ENCODE results near the gene SH3GL2.

Gene SH3GL2

DNA sequence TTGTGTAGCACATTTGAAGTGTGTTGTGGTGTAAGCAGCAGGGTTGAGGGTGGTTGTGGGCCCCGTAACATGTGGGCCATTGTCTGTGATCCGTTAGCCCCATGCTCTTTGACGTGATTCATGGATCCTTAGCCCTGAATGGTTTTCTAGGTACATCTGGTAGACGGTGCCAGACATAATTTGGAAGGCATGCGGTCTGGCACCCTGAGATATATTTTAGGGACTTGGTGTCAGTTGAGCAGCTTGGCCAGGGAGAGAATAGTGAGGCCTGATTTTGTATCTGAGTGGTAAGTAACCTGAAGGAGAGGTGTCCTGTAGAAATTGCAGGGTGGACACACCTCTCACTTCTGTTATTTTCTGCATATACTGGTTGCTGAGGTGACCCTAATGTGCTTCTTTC, 10.9 kb downstream of the SH3GL2 start:
- H3K27ac ChIP-seq (ENCODE audit: low read length): no peak overlapping the region
- H3K36me3 ChIP-seq (ENCODE audit: insufficient read depth, low read length): no peaks in the 10 kb centered on the region
- H3K4me3 ChIP-seq (ENCODE audit: low read depth in 1 of 2, low read length in 2 of 2): no peak overlapping the region
- no peak overlapping the region for H3K4me2 ChIP-seq (ENCODE audit: insufficient read depth, low read length)
- no peak for ATAC-seq (ENCODE audit: insufficient read depth, low read depth)
- no peaks in the 10 kb centered on the region for H3K9me3 ChIP-seq (ENCODE audit: insufficient read depth, low read length, severe bottlenecking)
- TF ChIP-seq CTCF (IDR thresholded peaks at IDR 0.05; ENCODE audit: borderline replicate concordance, extremely low read depth, low read length, poor library complexity, severe bottlenecking): no peak
- no peak for TF ChIP-seq EZH2 (IDR thresholded peaks at IDR 0.05; ENCODE audit: borderline replicate concordance, low read depth, low read length, severe bottlenecking)
- no peak overlapping the region for H2AFZ ChIP-seq (ENCODE audit: low read depth, low read length)
- H3K27me3 ChIP-seq (ENCODE audit: insufficient read depth, low read length, poor library complexity): no peaks in the 10 kb centered on the region
- no peak overlapping the region for H3K9ac ChIP-seq (ENCODE audit: low read depth, low read length)
- no peaks in the 10 kb centered on the region for H3K4me1 ChIP-seq (ENCODE audit: insufficient read depth, low read length)
- no peak for DNase-seq
- no peaks in the 10 kb centered on the region for H4K20me1 ChIP-seq (ENCODE audit: insufficient read depth, low read length)
- no peaks in the 10 kb centered on the region for H3K79me2 ChIP-seq (ENCODE audit: insufficient read depth, low read length)

DNA sequence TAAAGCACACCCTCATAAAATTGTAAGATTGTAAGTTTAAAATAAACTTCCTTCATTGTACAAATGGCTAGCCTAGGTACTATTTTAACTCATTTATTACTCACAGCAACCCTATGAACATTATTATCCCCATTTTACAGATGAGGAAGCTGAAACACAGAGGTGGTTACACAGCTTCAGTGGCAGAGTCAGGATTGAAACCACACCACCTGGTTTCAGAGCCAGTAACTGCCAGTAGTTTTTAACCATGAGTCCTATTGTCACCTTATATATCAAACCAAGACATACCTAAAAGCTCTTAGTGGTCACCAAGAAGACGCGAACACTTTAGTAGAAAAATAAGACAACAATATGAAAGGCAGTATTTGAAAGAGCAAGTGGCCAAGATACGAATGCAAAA, 16.1 kb downstream of the SH3GL2 start:
- H3K27ac ChIP-seq (ENCODE audit: low read length): no peak overlapping the region
- no peak overlapping the region for H3K4me2 ChIP-seq (ENCODE audit: insufficient read depth, low read length)
- no peaks in the 10 kb centered on the region for H4K20me1 ChIP-seq (ENCODE audit: insufficient read depth, low read length)
- no peaks in the 10 kb centered on the region for H3K9me3 ChIP-seq (ENCODE audit: insufficient read depth, low read length, severe bottlenecking)
- TF ChIP-seq CTCF (IDR thresholded peaks at IDR 0.05; ENCODE audit: borderline replicate concordance, extremely low read depth, low read length, poor library complexity, severe bottlenecking) (no peak), EZH2 (IDR thresholded peaks at IDR 0.05; ENCODE audit: borderline replicate concordance, low read depth, low read length, severe bottlenecking) (no peak)
- no peak overlapping the region for H3K9ac ChIP-seq (ENCODE audit: low read depth, low read length)
- no peak for DNase-seq
- no peak for ATAC-seq (ENCODE audit: insufficient read depth, low read depth)
- no peaks in the 10 kb centered on the region for H3K36me3 ChIP-seq (ENCODE audit: insufficient read depth, low read length)
- no peaks in the 10 kb centered on the region for H3K4me1 ChIP-seq (ENCODE audit: insufficient read depth, low read length)
- H2AFZ ChIP-seq (ENCODE audit: low read depth, low read length): no peak overlapping the region
- no peak overlapping the region for H3K4me3 ChIP-seq (ENCODE audit: low read depth in 1 of 2, low read length in 2 of 2)
- H3K27me3 ChIP-seq (ENCODE audit: insufficient read depth, low read length, poor library complexity): no peaks in the 10 kb centered on the region
- H3K79me2 ChIP-seq (ENCODE audit: insufficient read depth, low read length): no peaks in the 10 kb centered on the region

DNA sequence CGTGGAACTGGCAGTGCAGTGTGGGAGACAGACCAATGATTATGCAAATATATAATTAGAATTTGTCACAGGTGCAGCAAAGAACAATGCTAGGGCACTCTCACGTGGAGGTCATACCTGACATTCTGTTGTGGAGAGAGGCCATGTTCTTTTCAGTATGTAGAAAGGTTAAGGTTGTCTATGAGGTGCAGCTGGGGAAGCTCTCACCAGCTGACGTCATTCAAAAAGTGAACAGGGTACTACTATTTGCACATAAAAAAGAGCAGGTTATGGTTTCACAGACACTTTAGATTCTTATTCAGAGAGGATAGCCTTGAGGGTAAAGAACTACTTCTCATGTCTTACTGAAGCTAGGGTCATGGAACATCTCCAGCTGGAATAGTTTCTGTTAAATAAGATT, 19.1 kb downstream of the SH3GL2 start:
- H3K4me3 ChIP-seq (ENCODE audit: low read depth in 1 of 2, low read length in 2 of 2): no peak overlapping the region
- no peaks in the 10 kb centered on the region for H3K9me3 ChIP-seq (ENCODE audit: insufficient read depth, low read length, severe bottlenecking)
- TF ChIP-seq CTCF (IDR thresholded peaks at IDR 0.05; ENCODE audit: borderline replicate concordance, extremely low read depth, low read length, poor library complexity, severe bottlenecking) (no peak), EZH2 (IDR thresholded peaks at IDR 0.05; ENCODE audit: borderline replicate concordance, low read depth, low read length, severe bottlenecking) (no peak)
- no peaks in the 10 kb centered on the region for H3K4me1 ChIP-seq (ENCODE audit: insufficient read depth, low read length)
- no peak overlapping the region for H3K9ac ChIP-seq (ENCODE audit: low read depth, low read length)
- ATAC-seq (ENCODE audit: insufficient read depth, low read depth): no peak
- H3K27me3 ChIP-seq (ENCODE audit: insufficient read depth, low read length, poor library complexity): no peaks in the 10 kb centered on the region
- no peak overlapping the region for H3K27ac ChIP-seq (ENCODE audit: low read length)
- no peaks in the 10 kb centered on the region for H4K20me1 ChIP-seq (ENCODE audit: insufficient read depth, low read length)
- no peak for DNase-seq
- no peaks in the 10 kb centered on the region for H3K36me3 ChIP-seq (ENCODE audit: insufficient read depth, low read length)
- H3K4me2 ChIP-seq (ENCODE audit: insufficient read depth, low read length): no peak overlapping the region
- H3K79me2 ChIP-seq (ENCODE audit: insufficient read depth, low read length): no peaks in the 10 kb centered on the region
- H2AFZ ChIP-seq (ENCODE audit: low read depth, low read length): no peak overlapping the region

Data from DND-41 (cell line).